Keratinocyte (primary cell): Measurements from ENCODE around the gene ANKRD13D. TPM values are rescaled to one million over a fixed set of nuclear protein-coding genes. Genes with fewer than 3 reads are reported as not detected.

ENCODE experiments used
- DNase-seq: peaks from one replicate; pipeline ENCODE4 v3.0.0-alpha.2; 2011; ENCODE audit warnings: low read depth, missing footprints, low spot score
- FAIRE-seq: peaks from 2 replicates; lab custom pipeline; 2011; peaks lifted over from hg19 to GRCh38; lab: Jason Lieb, UNC
- H2AFZ ChIP-seq: 2 replicates; pipeline ENCODE4 v1.6.0; 2012; ENCODE audit warnings: low read length, control low read depth, inconsistent platforms; ENCODE audit not compliant: control insufficient read depth
- H3K27ac ChIP-seq: 2 replicates; pipeline ENCODE4 v1.5.1; 2011; ENCODE audit warnings: low read length; ENCODE audit not compliant: control insufficient read depth, insufficient read depth
- H3K27me3 ChIP-seq: 3 replicates; pipeline ENCODE4 v1.6.0; 2011; ENCODE audit warnings: low read length; ENCODE audit not compliant: control insufficient read depth, insufficient read depth; ENCODE audit errors: extremely low read depth
- H3K36me3 ChIP-seq, 2 experiments: 2 replicates in 1 of 2; 3 replicates in 1 of 2; pipeline ENCODE4 v1.5.1; 2011; ENCODE audit warnings: low read length in 2 of 2, mild to moderate bottlenecking in 1 of 2; ENCODE audit not compliant: control insufficient read depth in 2 of 2, insufficient read depth in 2 of 2; ENCODE audit errors: extremely low read depth in 1 of 2
- H3K4me1 ChIP-seq: 3 replicates; pipeline ENCODE4 v1.5.1; 2011; ENCODE audit warnings: low read length; ENCODE audit not compliant: control insufficient read depth, insufficient read depth; ENCODE audit errors: extremely low read depth
- H3K4me2 ChIP-seq: 3 replicates; pipeline ENCODE4 v1.6.0; 2011; ENCODE audit warnings: low read depth, low read length; ENCODE audit not compliant: control insufficient read depth, insufficient read depth; ENCODE audit errors: extremely low read depth
- H3K4me3 ChIP-seq, 3 experiments: fragments of 200-600 bp in 1 of 3; sonication (generic) in 1 of 3; 2 replicates in 2 of 3; 3 replicates in 1 of 3; pipeline ENCODE4 v1.5.1; 2011 to 2016; ENCODE audit warnings: low read length in 3 of 3, mild to moderate bottlenecking in 3 of 3, control low read depth in 2 of 3, inconsistent platforms in 1 of 3, low read depth in 1 of 3, mixed read lengths in 1 of 3, mixed run types in 1 of 3, moderate library complexity in 1 of 3; ENCODE audit not compliant: control insufficient read depth in 2 of 3, insufficient read depth in 2 of 3; ENCODE audit errors: extremely low read depth in 1 of 3
- H3K79me2 ChIP-seq: 2 replicates; pipeline ENCODE4 v1.6.0; 2012; ENCODE audit warnings: low read length; ENCODE audit not compliant: control insufficient read depth, insufficient read depth
- H3K9ac ChIP-seq: 3 replicates; pipeline ENCODE4 v1.6.0; 2011; ENCODE audit warnings: low read length; ENCODE audit not compliant: control insufficient read depth, insufficient read depth; ENCODE audit errors: extremely low read depth
- H3K9me1 ChIP-seq: 3 replicates; pipeline ENCODE4 v1.6.0; 2011; ENCODE audit warnings: low read length; ENCODE audit not compliant: control insufficient read depth, insufficient read depth; ENCODE audit errors: extremely low read depth
- H3K9me3 ChIP-seq: 2 replicates; pipeline ENCODE4 v1.5.1; 2012; ENCODE audit warnings: low read depth, low read length; ENCODE audit not compliant: control insufficient read depth
- H4K20me1 ChIP-seq: 3 replicates; pipeline ENCODE4 v1.6.0; 2011; ENCODE audit warnings: low read length; ENCODE audit not compliant: control insufficient read depth, insufficient read depth; ENCODE audit errors: extremely low read depth
- EZH2 ChIP-seq: IDR thresholded peaks from one replicate; pipeline ENCODE4 v1.6.1; 2012; ENCODE audit warnings: inconsistent platforms, mild to moderate bottlenecking, low read length, moderate library complexity
- dilution Hi-C: fragments of 300-500 bp; cut with MboI; formaldehyde crosslinking; loops from one replicate; pipeline ENCODE4 v1.7.0; 2020; ENCODE audit warnings: low sequenced_read_pairs; ENCODE audit not compliant: extremely low pct_ligation_motif_present
- polyA plus RNA-seq, 5 experiments: library from polyadenylated mRNA; depleted of rRNA in 3 of 5; stranded (reverse) in 3 of 5; stranded (forward) in 1 of 5; unstranded in 1 of 5; fragments of >200 nt; gene quantifications; 1 replicate in 1 of 5; 2 replicates in 3 of 5; 3 replicates in 1 of 5; pipeline versions ENCODE4 v1.2.1 to v1.2.3, GENCODE V29; 2011 to 2012; ENCODE audit warnings: missing spikeins in 2 of 5, low read depth in 1 of 5, low replicate concordance in 1 of 5
- TF ChIP-seq, protein P1 (sequence below), 3 experiments: IDR thresholded peaks in 1 of 3; conservative IDR thresholded peaks in 1 of 3; optimal IDR thresholded peaks in 1 of 3; 2 replicates in 2 of 3; 3 replicates in 1 of 3; pipeline versions ENCODE3 to v1.5.1; 2011; ENCODE audit warnings: low read length in 3 of 3, mild to moderate bottlenecking in 3 of 3, moderate library complexity in 2 of 3, control low read depth in 1 of 3, inconsistent platforms in 1 of 3; ENCODE audit not compliant: insufficient read depth in 2 of 3; ENCODE audit errors: extremely low read depth in 1 of 3

The ANKRD13D gene
- polyA plus RNA-seq, 1 donor (not counting 4 experiments of a cell fraction or from before 2014, with no cell fraction given): 25.0 TPM

- Histone ChIP-seq H2AFZ (no peak overlapping the region), H3K27ac (peak overlapping the region; percentile 64), H3K4me3 (peak overlapping the region in 1 of 3 experiments; percentile 45), H4K20me1 (no peaks in the 10 kb centered on the region), H3K9me1 (no peaks in the 10 kb centered on the region), H3K36me3 (peaks cover 25 to 49% of the 10 kb centered on the region in 2 experiments), H3K9ac (peak overlapping the region; percentile 51), H3K27me3 (no peaks in the 10 kb centered on the region), H3K4me2 (peak overlapping the region; percentile 75), H3K4me1 (peaks cover 19% of the 10 kb centered on the region), H3K79me2 (peaks cover 54% of the 10 kb centered on the region), H3K9me3 (no peaks in the 10 kb centered on the region)
- no peak for TF ChIP-seq EZH2
- TF ChIP-seq, protein P1, sequence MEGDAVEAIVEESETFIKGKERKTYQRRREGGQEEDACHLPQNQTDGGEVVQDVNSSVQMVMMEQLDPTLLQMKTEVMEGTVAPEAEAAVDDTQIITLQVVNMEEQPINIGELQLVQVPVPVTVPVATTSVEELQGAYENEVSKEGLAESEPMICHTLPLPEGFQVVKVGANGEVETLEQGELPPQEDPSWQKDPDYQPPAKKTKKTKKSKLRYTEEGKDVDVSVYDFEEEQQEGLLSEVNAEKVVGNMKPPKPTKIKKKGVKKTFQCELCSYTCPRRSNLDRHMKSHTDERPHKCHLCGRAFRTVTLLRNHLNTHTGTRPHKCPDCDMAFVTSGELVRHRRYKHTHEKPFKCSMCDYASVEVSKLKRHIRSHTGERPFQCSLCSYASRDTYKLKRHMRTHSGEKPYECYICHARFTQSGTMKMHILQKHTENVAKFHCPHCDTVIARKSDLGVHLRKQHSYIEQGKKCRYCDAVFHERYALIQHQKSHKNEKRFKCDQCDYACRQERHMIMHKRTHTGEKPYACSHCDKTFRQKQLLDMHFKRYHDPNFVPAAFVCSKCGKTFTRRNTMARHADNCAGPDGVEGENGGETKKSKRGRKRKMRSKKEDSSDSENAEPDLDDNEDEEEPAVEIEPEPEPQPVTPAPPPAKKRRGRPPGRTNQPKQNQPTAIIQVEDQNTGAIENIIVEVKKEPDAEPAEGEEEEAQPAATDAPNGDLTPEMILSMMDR (optimal IDR thresholded peaks at IDR 0.05 in 1 of 3, IDR thresholded peaks at IDR 0.05 in 1 of 3, conservative IDR thresholded peaks at IDR 0.05 in 1 of 3; ENCODE audit: extremely low read depth in 1 of 3, insufficient read depth in 2 of 3, low read length in 3 of 3): no peak
- FAIRE-seq (peak; percentile 34), DNase-seq (no peak)
- dilution Hi-C loops: no loop called here
These were observed 11.7 kb upstream of the ANKRD13D start for GRCh38 chr11:67277231-67277961.

DNA sequence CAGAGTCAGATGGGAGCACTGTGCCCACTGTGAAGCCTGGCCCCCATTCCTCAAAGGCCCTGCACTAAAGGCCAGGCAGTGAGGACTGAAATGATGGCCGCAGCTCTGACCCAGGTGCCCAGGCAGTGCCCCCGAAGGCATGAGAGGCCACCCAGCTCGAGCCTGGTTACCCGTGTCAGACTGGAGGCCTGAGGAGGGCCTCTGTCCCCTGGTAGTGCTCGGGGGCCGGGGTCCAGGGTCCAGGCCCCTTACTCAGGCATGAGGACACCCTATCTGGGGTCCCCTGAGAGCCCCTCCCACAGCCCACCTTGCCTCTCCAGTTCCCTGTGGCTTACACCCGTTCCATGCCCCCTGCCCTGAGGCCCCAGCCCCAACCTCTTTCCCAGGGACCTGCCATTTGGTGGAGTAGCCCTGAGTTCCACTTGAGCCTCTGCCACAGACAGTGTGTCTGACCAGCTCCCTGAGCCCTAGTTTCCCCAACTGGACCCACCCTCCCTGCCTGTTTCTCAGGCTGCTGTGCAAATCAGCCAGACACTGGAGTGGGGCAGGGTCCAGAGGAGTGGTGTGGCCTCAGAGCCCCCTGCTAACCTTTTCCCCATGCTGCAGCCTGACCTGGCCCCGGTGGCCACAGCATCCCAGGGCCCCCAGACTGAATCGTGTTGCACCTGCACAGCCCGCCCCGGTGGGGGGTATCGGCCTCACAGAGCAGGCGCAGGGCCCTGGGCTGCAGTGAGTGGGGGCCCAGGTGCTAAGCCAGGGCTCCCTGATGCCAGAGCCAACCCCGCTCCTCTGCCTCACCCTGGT is 10.8 kb upstream of the ANKRD13D start:
- Histone ChIP-seq H3K4me2 (no peak overlapping the region), H3K9me1 (no peaks in the 10 kb centered on the region), H3K27ac (no peak overlapping the region), H2AFZ (no peak overlapping the region), H3K79me2 (peaks cover 44% of the 10 kb centered on the region), H3K27me3 (no peaks in the 10 kb centered on the region), H4K20me1 (no peaks in the 10 kb centered on the region), H3K9ac (no peak overlapping the region), H3K4me1 (peaks cover 15% of the 10 kb centered on the region), H3K4me3 (no peak overlapping the region), H3K9me3 (no peaks in the 10 kb centered on the region), H3K36me3 (peaks cover 31 to 58% of the 10 kb centered on the region in 2 experiments)
- DNase-seq: no peak
- dilution Hi-C loops: no loop called here
- FAIRE-seq: no peak
- TF ChIP-seq, protein P1 (optimal IDR thresholded peaks at IDR 0.05 in 1 of 3, IDR thresholded peaks at IDR 0.05 in 1 of 3, conservative IDR thresholded peaks at IDR 0.05 in 1 of 3; ENCODE audit: extremely low read depth in 1 of 3, insufficient read depth in 2 of 3, low read length in 3 of 3): no peak
- TF ChIP-seq EZH2: no peak
